Measurements from ENCODE around the gene TMEM201.

Gene TMEM201

DNA sequence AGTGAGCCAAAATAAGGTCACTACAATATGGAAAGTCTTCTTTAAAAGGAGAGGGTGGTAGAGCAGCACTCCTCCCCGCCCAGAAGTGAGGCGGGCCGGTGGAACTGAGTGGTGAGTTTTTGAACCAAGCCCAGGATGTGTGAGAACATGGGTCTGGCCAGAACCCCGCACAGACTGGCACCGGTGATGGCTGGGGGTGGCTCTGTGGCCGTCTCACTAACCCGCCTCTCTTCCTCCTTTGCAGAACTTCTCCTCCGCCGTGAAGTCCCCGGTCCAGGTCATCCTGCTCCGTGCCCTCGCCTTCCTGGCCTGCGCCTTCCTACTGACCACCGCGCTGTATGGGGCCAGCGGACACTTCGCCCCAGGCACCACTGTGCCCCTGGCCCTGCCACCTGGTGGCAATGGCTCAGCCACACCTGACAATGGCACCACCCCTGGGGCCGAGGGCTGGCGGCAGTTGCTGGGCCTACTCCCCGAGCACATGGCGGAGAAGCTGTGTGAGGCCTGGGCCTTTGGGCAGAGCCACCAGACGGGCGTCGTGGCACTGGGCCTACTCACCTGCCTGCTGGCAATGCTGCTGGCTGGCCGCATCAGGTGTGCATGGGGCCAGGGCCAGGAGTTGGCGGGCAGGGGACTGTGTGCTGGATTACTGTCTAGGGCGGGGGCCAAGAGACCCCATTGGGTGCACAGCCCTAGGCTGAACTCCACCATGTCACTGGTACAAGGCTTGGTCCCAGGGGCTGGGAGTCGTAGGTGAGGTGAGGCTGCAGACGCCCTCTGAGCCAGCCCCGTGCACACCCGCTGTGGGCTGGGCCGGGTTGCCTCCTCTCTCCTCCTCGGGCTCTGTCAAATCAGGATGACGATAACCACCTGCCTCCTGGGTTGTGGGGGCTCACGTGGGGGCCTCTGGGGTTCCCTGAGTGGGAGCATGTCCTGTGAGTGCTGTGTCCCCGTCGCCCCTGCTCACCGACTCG is 12.4 kb downstream of the TMEM201 start:
- FAIRE-seq, result no peak

- no peak for FAIRE-seq
Measured at GRCh38 chr1:9601942-9602793, 13.5 kb downstream of the TMEM201 start.

DNA sequence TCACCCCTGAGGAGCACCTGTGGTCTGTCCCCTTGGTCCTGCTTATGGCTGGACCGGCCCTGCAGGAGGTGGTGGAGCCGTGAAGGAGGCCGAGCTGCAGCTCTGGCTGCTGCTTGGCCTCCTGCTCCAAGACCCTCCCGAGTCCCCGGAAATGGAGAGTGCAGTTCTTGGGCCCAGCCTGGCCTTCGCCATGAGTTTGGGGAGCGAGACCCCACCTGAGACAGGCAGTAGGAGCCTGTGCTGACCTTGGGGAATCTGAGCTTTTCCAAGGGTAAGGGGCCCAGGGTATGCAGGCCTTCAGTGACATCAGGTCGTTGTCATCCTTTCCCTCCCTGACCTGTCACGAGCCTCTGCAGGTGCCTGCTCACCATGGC is 14.1 kb downstream of the TMEM201 start:
- no peak for FAIRE-seq

GRCh38 chr1:9603307-9603706 is 14.6 kb downstream of the TMEM201 start:
- FAIRE-seq, result no peak

DNA sequence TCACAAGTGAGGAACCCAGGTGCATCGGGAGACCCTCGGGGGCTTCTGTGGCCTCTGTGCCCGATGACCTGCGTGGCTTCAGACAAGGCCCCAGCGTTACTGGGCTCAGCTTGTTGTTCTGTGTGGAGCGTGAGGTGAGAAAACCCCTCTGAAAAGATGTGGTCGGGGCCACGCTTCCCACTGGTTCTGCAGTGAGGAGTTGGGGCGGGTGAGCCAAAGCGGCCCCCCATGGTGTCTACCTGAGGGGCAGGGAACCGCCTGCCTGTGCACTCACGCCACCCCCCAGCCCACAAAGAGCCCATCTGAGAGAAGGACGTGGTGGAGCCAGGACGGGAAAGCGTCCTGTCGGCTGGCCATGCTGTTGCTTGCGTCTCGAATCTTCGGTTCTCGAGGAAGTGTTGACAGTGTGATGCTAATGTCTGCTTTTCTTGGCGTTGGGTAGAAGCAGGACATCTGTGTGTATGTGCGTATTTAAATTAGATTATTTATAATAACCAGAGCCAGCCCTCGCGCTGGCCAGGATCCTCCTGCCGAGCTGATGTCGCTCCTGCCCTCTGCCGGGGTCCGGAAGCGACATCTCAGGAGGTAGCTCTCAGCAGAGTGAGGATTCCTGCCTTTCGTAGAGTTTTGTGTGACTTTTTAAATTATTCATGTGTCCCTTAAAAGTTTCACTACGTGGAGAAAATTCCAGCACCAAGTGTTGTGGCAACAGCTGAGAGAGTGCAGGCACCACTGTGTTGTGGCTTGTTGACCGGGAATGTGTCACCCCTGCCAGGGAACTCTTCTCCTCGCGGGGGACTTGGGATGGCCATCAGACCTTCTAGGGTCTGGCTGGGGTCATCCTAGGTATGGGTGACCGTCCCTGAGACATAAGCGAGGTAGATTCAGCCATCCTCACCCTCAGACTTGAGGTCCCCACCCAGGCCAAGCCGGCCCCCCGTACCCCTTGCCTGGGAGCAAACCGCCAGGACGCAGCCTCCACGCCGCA is 15.3 kb downstream of the TMEM201 start:
- FAIRE-seq, result no peak

- FAIRE-seq, result no peak
Measured at GRCh38 chr1:9604836-9605235, 16.1 kb downstream of the TMEM201 start.

- no peak for FAIRE-seq
Measured at GRCh38 chr1:9605946-9606455, 17.3 kb downstream of the TMEM201 start.

- FAIRE-seq, result no peak
Measured at GRCh38 chr1:9606458-9606857, 17.7 kb downstream of the TMEM201 start.

- no peak for FAIRE-seq
Measured at GRCh38 chr1:9606948-9607347, 18.2 kb downstream of the TMEM201 start.

- no peak for FAIRE-seq
Measured at GRCh38 chr1:9607352-9607751, 18.6 kb downstream of the TMEM201 start.

DNA sequence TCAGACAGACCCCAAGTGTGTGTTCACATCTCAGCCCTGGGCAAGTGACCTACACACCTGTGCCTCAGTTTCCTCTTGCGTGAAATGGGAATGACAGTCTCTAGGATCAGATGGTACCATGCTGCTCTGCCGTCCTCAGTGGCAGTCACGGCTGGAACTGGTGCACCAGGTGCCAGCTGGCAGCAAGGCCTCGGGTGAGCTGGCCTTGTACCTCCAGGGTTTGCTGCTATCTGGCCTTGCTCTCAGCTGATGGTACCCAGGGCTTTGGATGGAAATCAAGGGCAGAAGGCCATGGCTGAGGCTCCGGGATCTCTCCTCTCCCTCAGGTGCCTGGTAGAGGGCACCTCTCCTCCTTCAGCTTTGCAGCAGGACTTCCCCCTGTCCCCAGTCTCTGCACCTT is 21.3 kb downstream of the TMEM201 start:
- no peak for FAIRE-seq

- FAIRE-seq, result no peak
Measured at GRCh38 chr1:9610548-9610947, 21.8 kb downstream of the TMEM201 start.

- no peak for FAIRE-seq
Measured at GRCh38 chr1:9611716-9612115, 23.0 kb downstream of the TMEM201 start.

DNA sequence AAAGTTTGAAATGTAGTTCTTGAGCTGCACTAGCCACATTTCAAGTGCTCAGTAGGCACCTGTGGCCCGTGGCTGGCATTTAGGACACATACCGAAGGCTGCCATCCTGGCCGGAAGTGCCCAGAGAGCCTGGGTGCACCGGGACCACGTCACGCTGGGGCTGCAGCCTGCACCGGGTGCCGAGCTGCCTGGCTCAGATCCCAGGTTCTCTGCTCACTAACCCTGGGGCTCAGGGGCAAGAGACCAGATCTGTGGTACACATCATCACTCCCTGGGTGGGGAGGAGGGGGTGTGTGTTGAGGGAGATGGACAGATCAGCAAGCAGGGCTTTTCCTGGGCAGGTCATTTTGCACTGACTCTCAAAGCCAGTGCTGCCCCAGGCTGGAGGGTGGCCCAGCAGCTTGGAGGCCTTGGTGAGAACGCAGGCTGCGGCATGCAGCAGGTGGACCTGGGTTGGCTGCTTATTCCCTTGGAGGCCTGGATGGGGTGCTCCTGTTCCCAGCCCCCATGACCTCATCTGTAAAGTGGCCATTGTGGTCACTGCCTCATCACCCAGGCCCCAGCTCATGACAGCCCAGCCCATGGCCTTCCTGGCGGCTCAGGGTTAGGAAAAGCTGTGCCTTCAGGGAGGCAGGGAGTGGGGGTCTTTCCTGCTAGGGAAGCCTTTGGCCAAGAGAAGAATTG is 23.6 kb downstream of the TMEM201 start:
- FAIRE-seq, result no peak

DNA sequence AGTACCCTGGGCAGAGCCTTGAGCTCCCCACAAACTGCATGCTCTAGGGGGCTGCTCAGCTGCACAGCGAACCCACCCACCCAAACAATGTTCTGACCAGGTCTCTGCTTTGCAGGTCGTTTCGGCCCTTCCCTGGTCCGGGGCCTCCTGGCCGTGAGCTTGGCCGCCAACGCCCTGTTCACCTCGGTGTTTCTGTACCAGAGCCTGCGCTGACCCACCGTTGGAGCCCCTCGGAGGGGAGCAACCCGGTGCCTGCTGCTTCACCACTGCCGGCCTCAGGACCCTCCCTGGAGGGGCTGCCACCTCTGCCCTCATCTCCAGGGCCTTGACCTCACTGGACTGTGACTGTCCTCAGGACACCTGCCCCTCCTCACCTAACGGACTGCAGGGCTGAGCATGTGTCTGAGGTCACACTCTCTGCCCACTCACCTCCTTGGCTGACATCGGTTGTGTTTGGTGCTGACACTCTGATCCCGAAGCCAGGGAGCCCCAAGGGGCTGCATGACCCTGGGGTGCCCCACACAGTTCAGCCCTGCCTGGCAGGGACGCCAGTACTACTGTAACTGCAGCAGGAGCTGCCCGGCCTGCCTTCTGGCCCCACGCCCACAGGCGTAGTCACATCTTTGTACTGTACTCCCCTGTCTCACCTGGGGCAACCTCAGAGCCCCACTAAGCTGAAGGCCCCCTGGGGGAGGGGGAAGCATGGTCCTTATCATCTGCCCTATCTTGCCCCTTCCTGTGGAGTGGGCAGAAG is 24.3 kb downstream of the TMEM201 start:
- no peak for FAIRE-seq

- no peak for FAIRE-seq
Measured at GRCh38 chr1:9613625-9614299, 25.1 kb downstream of the TMEM201 start.

- no peak for FAIRE-seq
Measured at GRCh38 chr1:9615316-9616063, 26.8 kb downstream of the TMEM201 start.

DNA sequence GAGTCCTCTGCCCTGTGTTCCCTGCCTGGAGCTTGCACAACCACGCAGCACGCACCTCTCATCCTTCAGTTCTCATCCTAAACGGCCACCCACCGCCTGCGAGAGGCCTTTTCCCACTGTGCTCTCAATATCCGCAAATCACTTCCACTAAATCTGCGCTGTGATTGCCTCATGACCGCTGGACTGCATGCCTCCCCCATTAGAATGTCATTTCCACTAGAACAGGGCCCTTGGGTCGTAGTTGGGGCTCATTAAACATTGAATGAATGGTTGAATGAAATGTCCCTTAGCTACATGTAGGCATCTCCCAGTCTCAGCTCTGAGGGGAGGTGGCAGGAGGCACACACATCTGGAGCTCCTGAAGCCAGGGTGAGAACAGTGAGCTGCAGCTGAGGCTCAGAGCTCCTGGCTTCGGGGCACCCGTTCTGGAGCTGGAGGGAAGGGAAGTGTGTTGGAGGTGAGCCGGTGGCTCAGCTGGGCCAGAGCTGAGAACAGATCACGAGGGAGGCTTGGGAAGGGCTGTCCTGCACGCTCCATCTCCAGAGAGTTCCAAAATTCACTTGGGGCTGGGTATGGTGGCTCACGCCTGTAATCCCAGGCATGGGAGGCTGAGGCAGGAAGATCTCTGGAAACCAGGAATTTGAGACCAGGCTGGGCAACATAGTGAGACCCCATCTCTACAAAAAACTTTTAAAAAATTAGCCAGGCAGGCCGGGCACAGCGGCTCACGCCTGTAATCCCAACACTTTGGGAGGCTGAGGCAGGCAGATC is 30.4 kb downstream of the TMEM201 start:
- FAIRE-seq, result no peak

GRCh38 chr1:9621032-9621431 is 32.3 kb downstream of the TMEM201 start:
- no peak for FAIRE-seq
